Left lung (tissue), 10 donors: Measurements from ENCODE around the gene KLF5. TPM values are rescaled to one million over a fixed set of nuclear protein-coding genes. Genes with fewer than 3 reads are reported as not detected.

ENCODE experiments used
- ATAC-seq: fragments of 200-7000 bp; cut with Tn5 transposase; one replicate; pipeline ENCODE4 v1.9.1; 2020; ENCODE audit warnings: moderate library complexity
- DNase-seq, 4 donors: peaks; one replicate each; pipeline ENCODE4 v3.0.0-alpha.2; 2013 to 2020
- H3K27ac ChIP-seq, 2 donors: fragments of 200-600 bp; sonication (generic) in 1 of 2; one replicate each; pipeline versions ENCODE4 v1.5.0 to v1.8.0; 2020 to 2021
- H3K27me3 ChIP-seq, 2 donors: fragments of 200-600 bp; sonication (generic) in 1 of 2; one replicate each; pipeline versions ENCODE4 v1.5.0 to v1.8.0; 2020 to 2021
- H3K36me3 ChIP-seq, 2 donors: fragments of 200-600 bp; sonication (generic) in 1 of 2; one replicate each; pipeline versions ENCODE4 v1.5.0 to v1.8.0; 2020 to 2021
- H3K4me1 ChIP-seq, 2 donors: fragments of 200-600 bp; one replicate each; pipeline ENCODE4 v1.8.0; 2021
- H3K4me3 ChIP-seq, 2 donors: fragments of 200-600 bp; sonication (generic) in 1 of 2; one replicate each; pipeline versions ENCODE4 v1.5.0 to v1.8.0; 2020 to 2021; ENCODE audit warnings: mild to moderate bottlenecking in 1 of 2
- H3K9me3 ChIP-seq, 2 donors: fragments of 200-600 bp; sonication (generic) in 1 of 2; one replicate each; pipeline versions ENCODE4 v1.5.0 to v1.8.0; 2020 to 2021
- CTCF ChIP-seq, 2 donors: fragments of 200-600 bp; sonication (generic) in 1 of 2; IDR thresholded peaks; one replicate each; pipeline versions ENCODE4 v1.5.0 to v1.8.0; 2021; ENCODE audit warnings: antibody characterized with exemption in 2 of 2
- intact Hi-C, 2 donors: fragments of 100-400 bp; cut with DNase I; formaldehyde crosslinking; loops; one replicate each; pipeline versions ENCODE4 v1.11.2 to v1.14.2; 2022
- polyA plus RNA-seq, 6 donors: library from polyadenylated mRNA; unstranded; fragments of 120-200 nt; gene quantifications; one replicate each; pipeline ENCODE4 v1.2.1, GENCODE V29; 2013; ENCODE audit not compliant: insufficient read length in 6 of 6
- total RNA-seq, 2 donors: library from RNA; stranded (reverse); fragmentation: NEBNext Ultra II Directional; extraction: Animal tissue kit (Norgen Biotek cat#: 25700); gene quantifications; one replicate each; pipeline ENCODE4 v1.2.1, GENCODE V29; 2021
- donor health status: DM: no; HTN: yes; CAD: no.
- donor health status: DM: no; HTN: no; CAD: no.

The KLF5 gene
- total and polyA plus RNA-seq, 8 donors: 17.8 to 52.9 (median 23.5) TPM

GRCh38 chr13:73074926-73075325 is 16.1 kb downstream of the KLF5 start:
- Histone ChIP-seq H3K27ac (peak overlapping the region; percentile 65 to 68), H3K27me3 (no peaks in the 10 kb centered on the region), H3K4me1 (peaks cover 3 to 7% of the 10 kb centered on the region in 2 donors), H3K4me3 (no peak overlapping the region), H3K9me3 (no peaks in the 10 kb centered on the region), H3K36me3 (peaks cover 0 to 5% of the 10 kb centered on the region in 2 donors)
- no peak for DNase-seq
- ATAC-seq: no peak
- intact Hi-C loops: no loop called here
- no peak for TF ChIP-seq CTCF (IDR thresholded peaks at IDR 0.05)

GRCh38 chr13:73075546-73075945 is 16.7 kb downstream of the KLF5 start:
- DNase-seq (no peak), ATAC-seq (peak; percentile 37)
- H3K27me3 ChIP-seq: no peaks in the 10 kb centered on the region
- H3K27ac ChIP-seq: peak overlapping the region in 1 of 2 donors; percentile 68
- peaks cover 0 to 5% of the 10 kb centered on the region in 2 donors for H3K36me3 ChIP-seq
- no peaks in the 10 kb centered on the region for H3K9me3 ChIP-seq
- H3K4me3 ChIP-seq: no peak overlapping the region
- intact Hi-C loops: no loop called here
- no peak for TF ChIP-seq CTCF (IDR thresholded peaks at IDR 0.05)
- peaks cover 2 to 7% of the 10 kb centered on the region in 2 donors for H3K4me1 ChIP-seq

GRCh38 chr13:73075954-73076353 is 17.1 kb downstream of the KLF5 start:
- Histone ChIP-seq H3K4me3 (no peak overlapping the region), H3K27ac (peak overlapping the region in 1 of 2 donors; percentile 68), H3K9me3 (no peaks in the 10 kb centered on the region), H3K36me3 (peaks cover 0 to 5% of the 10 kb centered on the region in 2 donors), H3K27me3 (no peaks in the 10 kb centered on the region), H3K4me1 (peaks cover 0 to 7% of the 10 kb centered on the region in 2 donors)
- ATAC-seq (no peak), DNase-seq (no peak)
- intact Hi-C loops: no loop called here
- no peak for TF ChIP-seq CTCF (IDR thresholded peaks at IDR 0.05)

GRCh38 chr13:73077865-73078264 is 19.1 kb downstream of the KLF5 start:
- no peak for TF ChIP-seq CTCF (IDR thresholded peaks at IDR 0.05)
- H3K9me3 ChIP-seq: no peaks in the 10 kb centered on the region
- intact Hi-C loops: no loop called here
- no peak for ATAC-seq
- no peak overlapping the region for H3K4me3 ChIP-seq
- no peak overlapping the region for H3K27ac ChIP-seq
- H3K36me3 ChIP-seq: peaks cover 0 to 5% of the 10 kb centered on the region in 2 donors
- H3K27me3 ChIP-seq: no peaks in the 10 kb centered on the region
- no peak for DNase-seq
- H3K4me1 ChIP-seq: peaks cover 0 to 7% of the 10 kb centered on the region in 2 donors

- no peaks in the 10 kb centered on the region for H3K27me3 ChIP-seq
- intact Hi-C loops: no loop called here
- no peak overlapping the region for H3K4me3 ChIP-seq
- H3K4me1 ChIP-seq: no peaks in the 10 kb centered on the region
- H3K9me3 ChIP-seq: no peaks in the 10 kb centered on the region
- TF ChIP-seq CTCF (IDR thresholded peaks at IDR 0.05): no peak
- peaks cover 0 to 5% of the 10 kb centered on the region in 2 donors for H3K36me3 ChIP-seq
- DNase-seq: no peak
- ATAC-seq: no peak
- no peak overlapping the region for H3K27ac ChIP-seq
Measured at GRCh38 chr13:73079359-73079758, 20.6 kb downstream of the KLF5 start.
